IgD-negative memory B cell (primary cell): Measurements from ENCODE around the gene CCNF. TPM values are rescaled to one million over a fixed set of nuclear protein-coding genes. Genes with fewer than 3 reads are reported as not detected.
"Not testable (repeated sequence)": the region's sequence is repeated elsewhere in the genome, so short reads cannot be mapped to it uniquely, and the experiment has no call there.

Experiments used
- H3K27ac Mint-ChIP-seq, 3 donors: one replicate each; pipeline ENCODE4 v1.8.0; 2020 to 2022; ENCODE audit warnings: mild to moderate bottlenecking in 3 of 3, mixed read lengths in 3 of 3, moderate library complexity in 1 of 3
- H3K27me3 Mint-ChIP-seq: one replicate; pipeline ENCODE4 v1.8.0; 2021; ENCODE audit warnings: mixed read lengths
- H3K36me3 Mint-ChIP-seq: one replicate; pipeline ENCODE4 v1.8.0; 2020; ENCODE audit warnings: mild to moderate bottlenecking, mixed read lengths
- H3K4me1 Mint-ChIP-seq, 3 donors: one replicate each; pipeline ENCODE4 v1.8.0; 2020 to 2022; ENCODE audit warnings: mixed read lengths in 3 of 3, mild to moderate bottlenecking in 1 of 3
- H3K4me3 Mint-ChIP-seq, 4 donors: one replicate each; pipeline ENCODE4 v1.8.0; 2020 to 2022; ENCODE audit warnings: mild to moderate bottlenecking in 4 of 4, mixed read lengths in 4 of 4, moderate library complexity in 3 of 4
- H3K9me3 Mint-ChIP-seq, 3 donors: one replicate each; pipeline ENCODE4 v1.8.0; 2020 to 2021; ENCODE audit warnings: mixed read lengths in 3 of 3, mild to moderate bottlenecking in 1 of 3
- polyA plus RNA-seq: library from polyadenylated mRNA; unstranded; fragments of 300-500 nt; fragmentation: Illumina TruSeq; gene quantifications from one replicate; pipeline ENCODE4 v1.2.3, GENCODE V29; 2021

The CCNF gene
- polyA plus RNA-seq, 1 donor from 2014 or later: 5.6 TPM

- no peaks in the 10 kb centered on the region for H3K9me3 Mint-ChIP-seq
- no peak overlapping the region for H3K27ac Mint-ChIP-seq
- H3K27me3 Mint-ChIP-seq: no peaks in the 10 kb centered on the region
- peaks cover 5% of the 10 kb centered on the region for H3K36me3 Mint-ChIP-seq
- H3K4me3 Mint-ChIP-seq: peak overlapping the region in 1 of 4 donors; percentile 63
- peaks cover 12 to 16% (median 14%) of the 10 kb centered on the region in 3 donors for H3K4me1 Mint-ChIP-seq
These were observed 8.9 kb downstream of the CCNF start for GRCh38 chr16:2438121-2438520.

GRCh38 chr16:2439598-2439997 is 10.4 kb downstream of the CCNF start:
- H3K4me1 Mint-ChIP-seq: peaks cover 12 to 16% (median 14%) of the 10 kb centered on the region in 3 donors
- no peaks in the 10 kb centered on the region for H3K27me3 Mint-ChIP-seq
- peak overlapping the region in 2 of 3 donors; percentile 39 to 83 for H3K27ac Mint-ChIP-seq
- no peaks in the 10 kb centered on the region for H3K9me3 Mint-ChIP-seq
- peak overlapping the region in 2 of 4 donors; percentile 39 to 67 for H3K4me3 Mint-ChIP-seq
- peaks cover 3% of the 10 kb centered on the region for H3K36me3 Mint-ChIP-seq

- peaks cover 12 to 16% (median 14%) of the 10 kb centered on the region in 3 donors for H3K4me1 Mint-ChIP-seq
- not testable (repeated sequence) for H3K27me3 Mint-ChIP-seq, H3K4me3 Mint-ChIP-seq, H3K36me3 Mint-ChIP-seq, H3K27ac Mint-ChIP-seq, H3K9me3 Mint-ChIP-seq
These were observed 12.0 kb downstream of the CCNF start for GRCh38 chr16:2441143-2441804.

- H3K27ac Mint-ChIP-seq: no peak overlapping the region
- no peaks in the 10 kb centered on the region for H3K9me3 Mint-ChIP-seq
- peaks cover 14 to 16% (median 14%) of the 10 kb centered on the region in 3 donors for H3K4me1 Mint-ChIP-seq
- H3K27me3 Mint-ChIP-seq: no peaks in the 10 kb centered on the region
- H3K36me3 Mint-ChIP-seq: peaks cover 8% of the 10 kb centered on the region
- H3K4me3 Mint-ChIP-seq: no peak overlapping the region
These were observed 14.3 kb downstream of the CCNF start for GRCh38 chr16:2443555-2443954.

DNA sequence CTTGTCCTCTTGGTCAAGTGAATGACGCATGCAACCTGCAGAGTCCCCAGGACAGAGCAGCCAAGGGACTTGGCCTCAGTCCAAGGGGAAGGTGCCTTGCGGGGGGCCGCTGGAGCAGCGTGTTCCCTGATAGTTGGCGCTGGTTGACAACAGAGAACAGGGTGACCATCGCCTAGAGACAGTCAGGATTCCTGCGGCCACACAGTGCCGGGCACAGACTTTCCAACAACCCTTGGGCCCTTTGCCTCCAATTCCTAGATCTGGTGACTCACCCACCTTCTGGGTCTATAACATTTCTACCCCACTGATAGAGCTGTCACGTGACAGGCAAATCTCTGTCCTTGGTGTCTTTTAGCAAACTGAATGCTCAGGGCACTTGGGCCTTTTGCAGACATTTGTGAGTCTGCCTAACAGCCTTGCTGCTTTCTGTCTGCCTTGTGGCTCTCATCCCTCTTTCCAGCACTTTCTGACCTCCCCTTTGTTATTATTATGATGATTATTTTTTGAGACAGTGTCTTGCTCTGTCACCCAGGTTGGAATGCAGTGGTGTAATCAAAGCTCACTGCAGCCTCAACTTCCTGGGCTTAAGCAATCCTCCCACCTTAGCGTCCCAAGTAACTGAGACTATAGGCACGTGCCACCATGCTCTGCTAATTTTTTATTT is 18.8 kb downstream of the CCNF start:
- H3K9me3 Mint-ChIP-seq: peaks cover 0 to 2% (median 0%) of the 10 kb centered on the region in 3 donors
- H3K4me1 Mint-ChIP-seq: peaks cover 0 to 2% (median 0%) of the 10 kb centered on the region in 3 donors
- H3K4me3 Mint-ChIP-seq: no peak overlapping the region
- H3K27me3 Mint-ChIP-seq: no peaks in the 10 kb centered on the region
- no peak overlapping the region for H3K27ac Mint-ChIP-seq
- H3K36me3 Mint-ChIP-seq: peaks cover 11% of the 10 kb centered on the region

GRCh38 chr16:2449118-2449517 is 19.9 kb downstream of the CCNF start:
- H3K4me3 Mint-ChIP-seq: no peak overlapping the region
- peaks cover 0 to 2% (median 0%) of the 10 kb centered on the region in 3 donors for H3K9me3 Mint-ChIP-seq

DNA sequence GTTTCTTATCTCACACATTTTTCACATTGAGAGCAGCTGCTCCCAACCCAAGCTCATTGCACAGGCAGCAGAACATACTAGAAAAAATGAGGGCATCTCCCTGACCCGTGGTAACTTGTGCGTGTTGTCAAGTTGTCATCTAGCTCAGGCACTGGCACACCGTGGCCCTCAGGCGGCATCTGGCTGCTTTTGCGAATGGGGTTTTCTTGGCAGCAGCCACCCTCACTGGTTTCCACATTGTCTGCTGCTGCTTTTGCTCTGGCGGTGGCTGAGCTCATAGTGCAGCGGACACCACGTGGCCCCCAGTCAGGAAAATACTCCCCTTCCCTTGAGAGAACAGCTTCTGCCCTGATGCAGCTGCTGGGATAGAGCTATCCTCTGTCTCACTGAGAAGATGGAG is 21.3 kb downstream of the CCNF start:
- H3K27ac Mint-ChIP-seq: no peak overlapping the region
- no peak overlapping the region for H3K4me3 Mint-ChIP-seq
- peaks cover 0 to 2% (median 0%) of the 10 kb centered on the region in 3 donors for H3K9me3 Mint-ChIP-seq
- no peaks in the 10 kb centered on the region for H3K27me3 Mint-ChIP-seq
- peaks cover 0 to 2% (median 0%) of the 10 kb centered on the region in 3 donors for H3K4me1 Mint-ChIP-seq
- H3K36me3 Mint-ChIP-seq: peaks cover 13% of the 10 kb centered on the region

More at GRCh38 chr16:2449118-2449517, 19.9 kb downstream of the CCNF start:
- peak overlapping the region in 1 of 3 donors; percentile 27 for H3K27ac Mint-ChIP-seq
- peaks cover 0 to 2% (median 0%) of the 10 kb centered on the region in 3 donors for H3K4me1 Mint-ChIP-seq
- peaks cover 13% of the 10 kb centered on the region for H3K36me3 Mint-ChIP-seq
- no peaks in the 10 kb centered on the region for H3K27me3 Mint-ChIP-seq

- no peak overlapping the region for H3K27ac Mint-ChIP-seq
- H3K4me3 Mint-ChIP-seq: no peak overlapping the region
- H3K4me1 Mint-ChIP-seq: peaks cover 0 to 2% (median 0%) of the 10 kb centered on the region in 3 donors
- H3K9me3 Mint-ChIP-seq: peaks cover 0 to 2% (median 0%) of the 10 kb centered on the region in 3 donors
- peaks cover 10% of the 10 kb centered on the region for H3K36me3 Mint-ChIP-seq
- H3K27me3 Mint-ChIP-seq: no peaks in the 10 kb centered on the region
These were observed 21.7 kb downstream of the CCNF start for GRCh38 chr16:2450975-2451381.

DNA sequence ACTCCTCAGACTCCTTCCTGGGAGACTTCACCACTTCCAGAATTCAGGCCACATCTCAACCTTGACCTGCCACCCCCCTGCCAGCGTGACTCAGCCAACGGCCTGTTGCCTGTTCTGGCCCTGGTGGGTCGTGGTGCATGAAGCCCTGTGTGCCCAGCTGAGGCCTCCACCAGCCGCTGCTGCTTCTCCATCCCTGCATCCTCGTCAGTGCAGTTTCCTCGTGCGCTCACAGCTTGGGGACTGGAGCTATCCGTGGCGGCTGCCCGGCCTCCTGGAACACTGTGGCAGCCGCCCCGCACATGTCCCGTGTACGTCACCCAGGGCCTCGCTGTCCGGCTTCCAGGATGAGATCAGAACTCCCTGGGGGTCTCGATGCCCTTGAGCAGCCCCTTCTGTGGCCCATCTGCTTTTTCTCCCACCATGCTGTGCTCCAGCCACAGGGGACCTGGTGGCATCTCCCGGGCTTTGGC is 22.6 kb downstream of the CCNF start:
- no peak overlapping the region for H3K4me3 Mint-ChIP-seq
- peaks cover 9% of the 10 kb centered on the region for H3K36me3 Mint-ChIP-seq
- H3K27me3 Mint-ChIP-seq: no peaks in the 10 kb centered on the region
- H3K9me3 Mint-ChIP-seq: peaks cover 0 to 2% (median 0%) of the 10 kb centered on the region in 3 donors
- H3K4me1 Mint-ChIP-seq: peaks cover 0 to 2% (median 0%) of the 10 kb centered on the region in 3 donors
- no peak overlapping the region for H3K27ac Mint-ChIP-seq

GRCh38 chr16:2452650-2453049 is 23.4 kb downstream of the CCNF start:
- Mint-ChIP-seq H3K4me1 (peaks cover 0 to 2% (median 0%) of the 10 kb centered on the region in 3 donors), H3K27me3 (no peaks in the 10 kb centered on the region)

GRCh38 chr16:2455081-2455845 is 26.0 kb downstream of the CCNF start:
- Mint-ChIP-seq H3K36me3 (peaks cover 2% of the 10 kb centered on the region), H3K27ac (no peak overlapping the region), H3K4me3 (no peak overlapping the region), H3K27me3 (no peaks in the 10 kb centered on the region), H3K9me3 (peaks cover 0 to 2% (median 0%) of the 10 kb centered on the region in 3 donors), H3K4me1 (peaks cover 0 to 4% (median 3%) of the 10 kb centered on the region in 3 donors)

More at GRCh38 chr16:2452650-2453049, 23.4 kb downstream of the CCNF start:
- H3K4me3 Mint-ChIP-seq: no peak overlapping the region
- H3K9me3 Mint-ChIP-seq: peaks cover 0 to 2% (median 0%) of the 10 kb centered on the region in 3 donors
- H3K27ac Mint-ChIP-seq: no peak overlapping the region
- peaks cover 9% of the 10 kb centered on the region for H3K36me3 Mint-ChIP-seq

- Mint-ChIP-seq H3K9me3 (peaks cover 0 to 2% (median 0%) of the 10 kb centered on the region in 3 donors), H3K27me3 (no peaks in the 10 kb centered on the region), H3K4me3 (no peak overlapping the region), H3K36me3 (peaks cover 2% of the 10 kb centered on the region), H3K27ac (no peak overlapping the region), H3K4me1 (peaks cover 0 to 4% (median 3%) of the 10 kb centered on the region in 3 donors)
These were observed 27.4 kb downstream of the CCNF start for GRCh38 chr16:2456551-2457153.

DNA sequence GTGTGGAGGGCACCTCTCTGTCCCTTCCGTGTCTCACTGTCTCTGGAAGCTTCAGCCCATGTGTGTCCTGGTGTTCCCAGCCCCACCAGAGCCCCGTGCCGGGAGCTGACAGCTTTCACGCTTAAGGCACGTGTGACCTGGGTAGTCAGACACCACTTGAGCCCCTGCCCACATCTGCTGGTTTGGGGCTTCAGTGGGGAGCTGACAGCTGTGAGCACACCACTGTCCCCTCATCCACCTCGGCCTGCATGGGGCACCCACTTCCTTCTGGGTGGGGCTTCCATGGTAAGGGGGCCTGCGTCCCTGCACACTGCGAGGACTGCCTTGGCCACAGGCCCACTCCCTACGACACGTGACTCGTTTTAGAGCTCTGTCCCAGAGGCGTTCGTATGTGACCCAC is 28.0 kb downstream of the CCNF start:
- H3K27ac Mint-ChIP-seq: no peak overlapping the region
- H3K4me3 Mint-ChIP-seq: peak overlapping the region in 1 of 4 donors; percentile 45
- H3K9me3 Mint-ChIP-seq: peaks cover 0 to 2% (median 0%) of the 10 kb centered on the region in 3 donors
- H3K36me3 Mint-ChIP-seq: peaks cover 2% of the 10 kb centered on the region
- H3K27me3 Mint-ChIP-seq: no peaks in the 10 kb centered on the region
- peaks cover 0 to 4% (median 3%) of the 10 kb centered on the region in 3 donors for H3K4me1 Mint-ChIP-seq

- H3K36me3 Mint-ChIP-seq: peaks cover 2% of the 10 kb centered on the region
- H3K27ac Mint-ChIP-seq: no peak overlapping the region
- H3K4me1 Mint-ChIP-seq: peaks cover 0 to 4% (median 3%) of the 10 kb centered on the region in 3 donors
- H3K4me3 Mint-ChIP-seq: peak overlapping the region in 1 of 4 donors; percentile 45
- H3K27me3 Mint-ChIP-seq: no peaks in the 10 kb centered on the region
- no peaks in the 10 kb centered on the region for H3K9me3 Mint-ChIP-seq
These were observed 28.7 kb downstream of the CCNF start for GRCh38 chr16:2457946-2458345.
